Measurements from ENCODE around the gene ADAMTS9.
A peak's percentile ranks its signal among the peaks of the same experiment; 100 is the strongest.

Gene ADAMTS9

DNA sequence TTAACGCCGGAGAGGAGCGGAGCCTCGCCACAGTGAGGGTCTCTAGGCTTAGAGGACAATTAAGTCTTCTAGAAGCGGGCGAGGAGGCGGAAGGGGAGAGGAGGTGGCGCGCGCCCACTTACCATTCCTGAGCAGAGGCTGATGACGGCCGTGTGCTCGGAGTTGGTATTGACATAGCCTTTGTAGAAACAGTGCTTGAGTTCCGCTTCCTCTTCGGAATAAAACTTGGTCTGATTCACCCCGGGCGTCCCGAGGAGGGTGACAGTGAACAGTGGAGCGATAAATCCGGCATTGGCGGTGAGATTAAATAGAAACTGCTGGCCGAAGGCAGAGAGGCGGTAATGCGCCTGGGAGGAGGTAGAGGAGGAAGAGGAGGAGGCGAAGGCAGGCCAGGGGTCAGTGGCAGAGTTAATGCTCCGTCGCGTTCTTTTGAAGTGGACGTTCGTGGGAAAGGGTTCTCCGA is 1.3 kb downstream of the ADAMTS9 start:
- FAIRE-seq (peak; percentile 66), DNase-seq (ENCODE audit: low spot score) (peak; percentile 77)

DNA sequence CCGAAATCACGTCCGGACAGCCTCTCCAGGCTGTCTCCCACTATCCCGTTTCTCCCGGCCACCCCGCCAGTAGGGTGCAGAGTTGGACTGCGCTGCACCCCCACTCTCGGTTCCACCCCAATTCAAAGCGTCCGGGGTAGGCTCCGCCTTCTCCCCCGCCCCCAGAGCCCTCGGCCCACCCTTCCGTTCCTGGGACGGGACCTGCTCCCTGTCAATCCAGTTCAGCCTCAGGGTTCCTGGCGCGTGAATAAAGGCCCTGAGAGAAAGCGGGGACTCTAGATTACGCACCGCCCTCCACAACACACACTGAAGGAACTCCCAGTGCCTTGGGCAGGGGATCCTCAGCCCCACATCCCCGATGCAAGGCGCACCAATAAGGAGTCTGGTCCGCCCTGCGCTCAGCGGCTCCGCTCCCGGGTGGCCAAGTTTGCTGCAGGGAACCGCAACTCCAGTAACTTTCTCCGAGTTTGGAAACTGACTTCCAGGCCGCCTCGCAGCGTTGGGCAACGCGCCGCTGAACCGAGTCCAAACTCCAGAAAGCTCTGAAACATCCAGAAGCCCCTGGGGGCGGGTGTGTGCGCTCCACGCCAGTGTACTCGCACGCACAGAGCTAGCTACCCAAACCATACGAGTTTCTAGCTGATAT is 1.9 kb downstream of the ADAMTS9 start:
- DNase-seq (ENCODE audit: low spot score) (peak; percentile 87), FAIRE-seq (peak; percentile 79)

DNA sequence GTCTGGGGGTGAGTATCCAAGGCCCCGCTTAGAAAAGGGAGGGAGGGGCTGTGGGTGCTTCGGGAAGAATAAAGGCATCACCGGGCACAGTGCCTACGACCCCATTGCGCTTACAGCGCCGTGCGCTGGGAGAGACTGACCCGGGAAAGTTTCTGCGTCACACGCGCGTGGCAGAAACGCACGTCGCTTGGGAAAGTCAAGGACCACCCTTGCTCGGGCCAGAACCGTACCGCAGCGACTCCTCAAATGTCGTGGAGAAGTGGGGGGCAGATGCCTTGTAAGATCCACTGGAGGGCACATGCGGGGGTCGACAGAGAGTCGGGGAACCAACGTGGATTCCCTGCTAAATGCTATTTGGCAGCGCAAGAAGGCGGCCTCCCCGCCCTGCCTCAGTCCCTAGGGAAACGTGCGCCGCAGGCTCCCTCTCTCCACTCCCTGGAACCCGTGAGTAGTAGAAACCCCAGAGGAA is 2.4 kb downstream of the ADAMTS9 start:
- no peak for FAIRE-seq
- DNase-seq (ENCODE audit: low spot score) = peak; percentile 6

DNA sequence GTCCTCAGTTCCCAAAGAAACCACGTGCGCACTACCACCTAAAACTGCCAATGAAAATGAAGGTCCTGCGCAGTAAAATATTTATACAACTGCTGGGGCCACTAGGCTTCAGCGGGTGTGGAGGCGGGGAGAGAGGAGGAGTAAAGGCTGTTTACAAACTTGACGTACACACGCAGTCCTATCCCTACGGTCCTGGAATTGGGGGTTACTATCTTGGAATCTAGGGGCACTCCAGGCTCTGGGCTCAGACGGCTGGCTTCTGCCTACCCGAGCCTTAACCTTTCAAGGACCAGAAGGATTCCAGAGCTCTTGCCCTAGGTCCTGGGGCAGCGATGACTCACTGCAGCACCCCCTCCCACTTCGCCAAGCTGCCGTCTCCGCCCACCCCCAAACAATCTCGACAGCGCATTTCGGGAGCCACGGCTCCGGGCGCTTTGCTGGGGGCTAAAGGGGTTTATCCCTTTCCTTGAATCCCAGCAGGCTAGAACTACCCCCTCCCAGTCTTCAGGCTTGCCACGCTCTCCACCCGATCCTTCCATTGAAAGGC is 3.0 kb downstream of the ADAMTS9 start:
- FAIRE-seq (no peak), DNase-seq (ENCODE audit: low spot score) (peak; percentile 10)

DNA sequence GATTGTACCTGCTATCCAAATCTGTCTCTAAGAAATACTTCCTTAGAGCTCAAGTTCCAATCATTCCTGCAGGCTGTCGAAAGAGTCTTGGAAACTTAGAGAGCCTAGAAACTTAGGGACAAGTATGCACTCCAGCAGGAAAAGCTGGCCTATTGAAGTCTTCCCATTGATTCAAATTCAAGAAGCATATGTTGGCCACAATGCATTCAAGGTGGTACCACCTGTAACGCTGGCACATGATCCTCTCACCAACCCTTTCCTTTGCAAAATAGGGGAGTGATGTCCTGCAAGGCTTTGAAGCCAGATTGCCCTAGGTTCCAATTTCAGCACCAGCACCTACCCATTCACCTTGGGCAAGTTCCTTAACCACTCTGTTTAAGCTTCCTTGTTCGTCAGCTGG is 6.0 kb downstream of the ADAMTS9 start:
- DNase-seq (ENCODE audit: low spot score) (no peak), FAIRE-seq (no peak)

DNA sequence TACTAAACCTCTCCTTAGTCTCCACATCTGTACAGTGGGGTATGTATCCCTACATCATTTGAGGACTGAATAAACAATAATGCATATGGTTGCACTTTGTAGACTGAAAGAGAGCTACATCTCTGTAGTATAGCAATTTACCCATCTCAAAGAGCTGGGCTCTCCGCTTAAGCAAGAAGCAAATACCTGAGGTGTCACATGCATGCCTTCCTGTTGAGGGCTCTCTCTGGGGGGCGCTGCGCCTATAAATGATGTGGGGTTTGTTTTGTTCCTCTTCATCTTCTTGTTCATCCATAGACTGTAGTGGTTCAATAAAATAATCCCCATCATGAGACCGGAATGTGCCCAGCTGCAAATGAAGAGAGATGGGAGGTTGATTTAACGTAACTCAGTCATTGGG is 6.8 kb downstream of the ADAMTS9 start:
- FAIRE-seq (no peak), DNase-seq (ENCODE audit: low spot score) (no peak)

DNA sequence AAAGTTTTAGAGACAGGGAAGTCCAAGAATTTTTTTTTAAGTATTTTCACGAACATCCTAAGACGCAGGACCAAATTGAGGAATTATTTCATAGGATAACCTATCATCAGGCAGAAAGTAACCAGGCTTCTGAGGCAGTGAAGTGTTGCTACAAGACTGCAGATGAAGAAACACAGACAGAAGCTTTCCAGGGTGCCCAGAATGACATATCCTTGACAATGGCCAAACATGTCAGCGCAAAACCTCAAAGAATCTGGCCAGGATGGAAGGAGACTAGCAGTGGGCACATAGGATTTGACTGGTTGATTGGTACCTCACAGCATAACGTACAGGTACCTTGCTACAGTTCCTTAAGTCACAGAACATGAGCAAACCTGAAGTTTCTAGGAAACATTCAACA is 7.5 kb downstream of the ADAMTS9 start:
- FAIRE-seq = no peak
- DNase-seq (ENCODE audit: low spot score) = no peak

DNA sequence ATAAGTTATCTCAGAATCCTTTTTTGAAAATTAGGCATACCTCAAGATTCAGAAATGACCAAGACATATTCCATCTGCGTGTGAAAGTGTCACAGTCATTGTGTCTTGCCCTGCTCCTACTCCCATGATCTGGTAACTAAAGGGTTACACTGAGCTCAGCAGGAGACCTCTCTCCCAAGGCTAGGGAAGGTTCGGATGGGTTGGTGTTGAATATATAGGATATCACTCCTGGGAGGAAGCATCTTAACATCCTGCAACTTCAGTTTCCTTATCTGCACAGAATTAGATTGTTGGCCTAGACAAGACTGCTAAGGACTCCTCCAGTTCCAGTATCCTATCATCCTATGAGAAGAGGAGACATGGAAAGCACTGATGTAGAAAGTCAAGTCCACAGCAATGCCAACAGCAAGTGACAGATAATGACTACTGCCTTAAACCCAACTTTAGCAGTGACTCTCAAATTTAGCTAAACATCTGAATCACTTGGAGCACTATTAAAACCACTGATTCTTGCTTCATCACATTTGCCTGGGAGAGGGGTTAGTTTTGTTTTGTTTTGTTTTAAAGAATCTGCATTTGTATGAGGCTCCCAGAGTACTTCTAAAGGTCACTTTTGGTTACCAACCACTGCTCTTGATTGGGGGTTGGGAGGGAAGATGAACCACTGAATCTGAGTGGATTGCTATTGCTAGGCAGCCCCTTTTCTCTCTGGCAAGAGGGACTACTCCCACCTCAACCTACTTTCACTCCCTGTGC is 9.7 kb downstream of the ADAMTS9 start:
- DNase-seq (ENCODE audit: low spot score) = no peak
- no peak for FAIRE-seq

DNA sequence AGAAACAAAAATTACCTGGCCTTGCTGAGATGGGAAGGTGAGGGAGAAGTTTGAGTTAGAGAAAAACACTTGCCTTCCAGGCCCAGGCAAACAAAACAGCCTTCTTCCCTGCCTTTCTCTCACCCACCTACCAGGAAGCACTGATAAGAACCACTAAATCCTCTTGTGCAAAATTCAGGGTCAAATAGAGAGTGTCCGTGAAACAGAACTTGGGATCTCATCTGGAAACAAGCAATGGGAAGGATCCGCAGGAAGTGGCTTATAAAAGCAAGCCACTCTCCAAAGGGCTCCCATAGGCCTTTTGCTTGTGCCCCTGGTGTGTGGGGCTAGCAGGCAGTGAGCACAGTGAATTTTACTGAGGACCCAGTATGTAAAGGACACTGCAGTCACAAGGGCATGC is 11.0 kb downstream of the ADAMTS9 start:
- DNase-seq (ENCODE audit: low spot score) (no peak), FAIRE-seq (no peak)

DNA sequence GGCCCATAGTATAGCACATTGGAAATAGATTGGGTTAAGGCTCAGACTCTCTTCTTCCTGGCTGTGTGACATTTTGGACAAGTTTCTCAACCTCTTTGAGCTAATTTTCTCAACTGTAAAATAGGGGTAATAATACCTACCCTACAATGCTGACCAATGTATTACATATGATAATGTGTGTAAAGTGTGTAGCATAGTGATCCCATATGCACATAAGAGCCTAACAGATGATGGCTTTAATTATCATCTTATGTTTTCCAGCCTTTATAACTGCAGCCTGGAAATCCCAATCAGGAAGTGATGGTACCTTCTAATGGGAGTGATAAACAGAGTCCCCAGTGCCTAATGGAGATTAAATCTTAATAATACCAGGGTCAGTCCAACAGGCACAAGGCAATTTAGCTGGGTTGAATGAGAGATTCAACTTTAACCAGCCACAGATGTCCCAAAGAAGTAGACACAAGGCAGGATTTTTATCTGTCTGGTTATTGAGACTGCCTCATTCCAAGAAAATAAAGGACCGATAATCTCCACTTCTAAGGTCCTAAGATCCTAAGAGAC is 12.0 kb downstream of the ADAMTS9 start:
- DNase-seq (ENCODE audit: low spot score) = no peak
- FAIRE-seq = no peak

DNA sequence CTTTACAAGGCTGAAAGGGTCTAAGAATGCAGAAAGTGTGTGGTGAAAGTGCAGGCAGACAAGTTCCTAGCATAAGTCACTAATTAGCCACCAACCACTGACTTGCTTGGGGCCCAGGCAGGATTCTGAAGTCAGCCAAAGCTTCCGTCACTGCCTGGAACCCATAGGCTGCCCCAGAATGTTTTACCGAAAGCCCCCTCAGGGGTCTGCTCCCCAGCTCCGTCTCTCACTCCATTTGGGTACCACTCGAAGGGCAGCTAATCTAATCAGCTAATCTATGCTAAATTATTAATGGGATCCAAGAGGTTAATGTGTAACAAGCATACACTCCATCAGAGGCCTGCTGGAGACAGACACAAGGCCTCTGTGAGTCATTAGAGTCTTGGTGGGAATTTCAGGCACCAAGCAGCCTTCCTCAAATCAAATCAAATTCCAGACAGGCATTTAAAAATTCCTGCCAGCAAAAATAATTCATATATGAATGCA is 13.2 kb downstream of the ADAMTS9 start:
- FAIRE-seq (peak; percentile 88), DNase-seq (ENCODE audit: low spot score) (peak; percentile 80)

DNA sequence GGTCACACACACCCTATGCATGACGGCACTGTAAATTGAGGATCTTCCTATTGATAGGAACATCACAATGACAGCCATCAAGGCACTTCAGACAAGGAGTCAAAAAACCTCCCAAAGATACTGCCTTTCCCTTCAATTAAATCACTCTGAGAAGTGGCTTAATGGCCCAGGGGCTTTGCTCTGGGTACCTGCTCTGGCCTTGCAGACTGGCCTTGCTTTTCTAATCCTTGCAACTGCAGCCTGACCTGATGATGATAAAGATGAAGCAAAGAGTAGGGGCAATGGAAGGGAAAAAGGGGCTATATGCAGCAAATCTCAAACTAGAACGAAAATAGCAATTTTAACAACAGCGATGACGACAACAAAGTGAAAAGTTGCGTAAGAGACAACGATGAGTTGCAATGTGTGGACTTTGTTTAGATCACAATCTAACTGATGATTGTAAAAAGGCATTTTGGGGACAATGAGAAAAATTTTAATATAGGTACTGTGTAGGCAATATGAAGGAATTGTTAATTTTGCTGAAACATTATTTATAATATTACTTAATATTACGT is 14.6 kb downstream of the ADAMTS9 start:
- FAIRE-seq = no peak
- no peak for DNase-seq (ENCODE audit: low spot score)

DNA sequence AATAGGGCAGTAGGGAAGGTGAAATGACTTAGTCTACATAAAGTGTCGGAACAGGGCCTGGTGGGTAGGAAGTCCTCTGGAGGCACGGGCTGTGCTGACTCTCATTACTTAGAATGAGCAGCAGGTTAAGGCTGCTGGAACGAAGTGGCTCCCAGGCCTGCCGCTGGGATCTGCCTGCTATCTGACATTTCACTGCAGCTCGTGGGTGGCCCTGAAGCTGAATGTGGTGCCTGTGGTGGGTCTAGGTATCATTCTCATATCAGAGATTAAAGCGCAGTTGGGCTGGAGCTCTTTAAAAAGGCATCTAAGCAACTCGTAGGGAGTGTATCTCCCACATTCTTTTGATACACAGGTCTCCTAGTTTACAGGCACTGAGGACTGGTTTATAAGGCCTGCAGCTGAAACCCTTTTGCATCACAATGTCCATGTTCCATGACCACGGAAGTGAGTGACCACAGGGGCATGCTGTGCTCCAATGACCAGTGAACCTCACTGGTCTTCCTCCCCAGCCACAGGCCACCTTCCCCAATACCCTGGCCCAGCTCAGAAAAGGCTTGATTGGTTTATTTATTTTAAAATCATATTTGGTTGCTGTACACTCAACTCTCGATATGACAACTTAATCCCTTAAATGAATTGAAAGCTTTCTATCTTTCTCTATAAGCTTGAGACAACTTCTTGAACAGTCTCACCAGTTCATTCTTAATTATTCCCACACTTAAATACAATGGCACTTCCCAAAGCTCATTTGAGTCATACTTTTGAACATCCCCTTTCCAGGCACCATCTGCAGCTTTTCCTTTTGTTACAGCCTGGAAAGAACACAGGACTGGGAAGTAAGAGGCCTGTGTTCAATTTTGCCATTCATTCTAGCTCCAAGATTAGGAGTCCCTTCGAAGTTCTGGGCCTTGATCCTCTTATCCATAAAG is 19.0 kb downstream of the ADAMTS9 start:
- DNase-seq (ENCODE audit: low spot score) = peak; percentile 29
- FAIRE-seq = peak; percentile 69

DNA sequence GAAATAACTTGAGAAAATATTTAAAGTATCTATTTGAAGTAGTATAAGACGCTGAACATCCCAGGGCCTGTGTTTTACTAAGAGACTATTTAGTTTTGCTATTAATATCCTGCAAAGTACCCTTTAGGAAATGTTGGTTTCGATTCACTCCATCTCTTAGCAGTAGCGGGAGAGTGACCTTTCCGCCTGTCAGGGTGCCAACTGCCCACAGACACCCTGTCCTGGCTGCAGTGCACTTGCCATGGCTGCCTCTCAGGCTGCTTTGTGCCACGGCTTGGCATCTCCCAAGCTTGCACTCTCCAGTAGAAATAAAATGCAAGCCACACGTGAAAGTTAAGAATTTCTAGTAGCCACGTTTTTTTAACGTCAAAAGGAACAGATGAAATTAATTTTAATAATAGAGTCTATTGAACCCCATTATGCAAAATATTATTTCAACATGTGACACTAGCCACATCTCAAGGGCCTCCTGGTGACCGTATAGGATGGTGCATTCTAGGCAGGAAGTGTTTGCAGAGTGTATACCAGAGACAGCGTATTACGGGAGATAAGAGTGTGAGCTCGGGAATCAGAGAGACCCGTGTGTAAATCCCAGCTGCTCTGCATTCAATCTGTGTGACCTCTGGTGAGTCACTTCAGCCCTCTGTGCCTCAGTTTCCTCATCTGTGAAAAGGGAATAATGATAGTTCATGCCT is 19.8 kb downstream of the ADAMTS9 start:
- DNase-seq (ENCODE audit: low spot score) (no peak), FAIRE-seq (no peak)

DNA sequence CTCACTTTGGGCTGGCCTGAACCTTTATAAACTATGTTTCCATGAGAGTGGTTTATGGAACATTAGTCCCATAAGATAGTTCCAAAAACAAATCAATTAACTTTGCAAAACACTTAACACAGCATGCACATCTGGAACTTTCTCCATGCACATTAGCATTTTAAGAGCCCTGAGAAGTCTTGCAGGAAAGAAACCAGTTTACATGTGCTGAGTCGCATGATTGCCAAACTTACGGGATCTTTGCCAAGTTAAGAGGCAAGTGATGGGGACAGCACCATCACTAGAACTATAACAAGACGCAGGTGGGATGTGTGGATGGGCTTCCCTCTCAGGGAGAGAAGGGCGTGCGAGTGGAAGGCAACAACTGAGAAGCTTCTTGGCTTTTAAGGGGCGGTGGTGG is 20.7 kb downstream of the ADAMTS9 start:
- no peak for FAIRE-seq
- DNase-seq (ENCODE audit: low spot score) = peak; percentile 14

DNA sequence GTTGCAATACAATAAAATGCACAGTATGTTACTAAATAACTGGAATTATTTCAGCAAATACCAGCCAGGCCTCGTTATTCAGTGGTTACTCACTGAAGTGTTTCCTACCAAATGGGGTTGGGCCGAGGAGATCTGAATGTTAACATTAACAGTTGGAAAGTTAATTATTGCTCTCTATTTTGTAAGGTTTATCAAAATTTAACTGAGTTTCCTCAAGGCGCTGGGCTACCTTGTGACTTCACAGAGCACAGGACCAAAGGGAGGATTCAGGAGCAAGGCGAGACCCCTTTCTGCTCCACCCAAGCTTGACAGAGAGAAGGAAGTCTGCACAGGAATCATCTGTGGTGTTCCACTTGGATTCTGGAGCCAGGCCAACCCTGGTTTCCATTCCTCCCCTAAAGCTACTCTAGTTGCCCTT is 21.6 kb downstream of the ADAMTS9 start:
- peak; percentile 99 for FAIRE-seq

DNA sequence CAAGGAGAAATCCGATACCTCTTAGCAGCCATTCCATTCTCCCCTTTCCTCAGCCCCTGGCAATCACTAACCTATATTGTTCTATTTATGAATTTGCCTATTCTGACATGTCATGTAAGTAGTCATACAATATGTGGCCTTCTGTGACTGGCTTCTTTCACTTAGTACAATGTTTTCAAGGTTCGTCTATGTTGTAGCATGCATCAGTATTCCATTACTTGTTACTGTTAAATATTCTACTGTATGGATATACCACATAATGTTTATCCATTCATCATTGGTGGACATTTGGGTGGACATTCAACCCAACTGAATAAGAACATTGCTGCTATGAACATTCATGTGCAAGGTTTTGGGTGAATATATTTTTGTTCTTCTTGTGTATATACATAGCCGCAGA is 23.4 kb downstream of the ADAMTS9 start:
- FAIRE-seq (no peak), DNase-seq (ENCODE audit: low spot score) (no peak)

More for the DNA sequence above, 21.6 kb downstream of the ADAMTS9 start:
- DNase-seq (ENCODE audit: low spot score) = peak; percentile 90

DNA sequence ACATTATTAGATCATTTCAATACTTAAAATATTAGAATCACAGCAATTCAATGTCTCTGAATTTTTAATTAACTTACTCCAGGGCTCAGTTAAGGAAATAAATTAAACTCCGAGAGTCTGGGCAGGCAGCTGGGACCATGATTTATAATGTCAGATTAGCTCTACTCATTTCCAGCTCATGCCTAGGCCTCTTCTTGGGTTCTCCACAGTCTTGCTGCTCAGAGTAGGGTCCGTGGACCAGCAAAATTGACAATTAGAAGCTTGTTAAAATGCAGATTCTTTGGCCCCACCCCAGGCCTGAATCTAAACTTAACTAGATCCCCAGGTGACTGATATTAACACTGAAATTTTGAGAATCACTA is 28.2 kb downstream of the ADAMTS9 start:
- DNase-seq (ENCODE audit: low spot score) (no peak), FAIRE-seq (no peak)

DNA sequence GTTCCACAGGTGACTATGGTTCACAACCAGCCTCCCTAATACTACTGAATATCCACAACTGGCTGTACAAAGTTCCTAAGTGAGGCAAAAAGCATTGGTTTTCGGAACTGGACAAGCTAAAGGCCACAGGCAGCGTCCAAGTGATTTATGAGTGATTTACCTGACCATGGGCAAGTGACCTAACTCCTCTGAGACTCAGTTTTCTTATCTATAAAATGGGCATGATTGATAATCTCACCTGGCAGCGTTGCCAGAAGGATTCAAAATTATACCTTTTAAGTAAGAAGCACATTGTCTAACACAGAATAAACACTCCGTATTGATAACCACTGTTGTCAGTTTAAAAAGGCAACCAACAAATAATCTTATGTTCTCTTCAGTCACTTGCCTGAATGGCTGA is 29.8 kb downstream of the ADAMTS9 start:
- FAIRE-seq (no peak), DNase-seq (ENCODE audit: low spot score) (no peak)

DNA sequence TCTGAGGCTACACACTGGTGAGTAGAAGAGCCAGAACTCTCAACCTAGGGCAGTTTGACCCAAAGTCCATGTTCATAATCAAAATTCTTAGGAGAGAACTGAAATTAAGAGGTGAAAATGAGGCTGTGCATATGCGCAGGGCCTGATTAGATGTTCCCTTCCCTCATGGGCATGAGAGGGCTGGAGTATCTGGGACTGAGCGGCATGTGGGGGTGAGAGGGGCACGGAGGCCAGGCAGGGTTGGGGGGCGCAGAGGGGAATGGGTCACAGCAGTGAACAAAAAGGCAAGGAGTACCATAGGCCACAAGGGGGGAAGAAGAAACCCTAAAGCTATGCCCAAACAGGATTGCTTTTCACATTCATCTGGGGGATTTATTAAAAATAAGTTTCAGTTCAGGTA is 31.3 kb downstream of the ADAMTS9 start:
- DNase-seq (ENCODE audit: low spot score) = no peak
- no peak for FAIRE-seq

Measured in RCC 7860 (cell line).